ENCODE results near the gene HSPBP1.

HSPBP1 gene

DNA sequence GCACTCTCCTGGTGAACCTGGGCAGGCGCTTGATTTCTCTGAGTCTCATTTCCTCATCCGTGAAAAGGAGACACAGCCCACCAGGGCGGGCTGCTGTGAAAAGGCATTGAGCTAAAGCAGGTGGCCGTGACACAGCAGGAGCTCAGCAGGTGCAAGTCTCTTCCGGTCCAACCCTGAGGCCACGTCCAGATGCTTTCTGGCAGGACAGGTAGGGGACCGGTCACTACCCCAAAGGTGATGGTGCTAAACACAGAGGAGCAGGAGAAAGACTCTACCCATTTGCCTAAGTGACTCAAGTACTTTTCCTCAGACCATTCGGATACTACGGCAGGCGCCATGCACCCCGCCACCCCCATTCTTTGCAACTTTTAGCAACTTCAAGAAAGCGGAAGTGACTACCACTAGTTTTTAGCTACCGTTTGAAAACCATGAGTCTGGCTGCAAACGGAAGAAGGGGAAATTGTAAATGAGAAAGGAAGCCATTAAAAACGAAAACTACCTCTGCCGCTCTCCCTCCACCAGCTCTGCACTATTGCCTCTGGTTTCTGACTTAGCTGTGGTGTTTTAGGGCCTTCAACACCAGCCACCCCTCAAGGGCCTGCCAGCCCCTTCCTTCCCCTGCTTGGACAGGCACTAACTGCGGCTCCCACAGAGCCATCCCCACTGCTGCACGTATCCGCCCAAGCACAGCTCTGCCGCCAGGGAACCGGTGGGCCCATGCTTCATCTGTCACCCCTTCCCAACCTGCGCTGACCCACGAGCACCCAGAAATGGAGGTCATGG, 25.9 kb downstream of the HSPBP1 start:
- DNase-seq: peak; percentile 67

DNA sequence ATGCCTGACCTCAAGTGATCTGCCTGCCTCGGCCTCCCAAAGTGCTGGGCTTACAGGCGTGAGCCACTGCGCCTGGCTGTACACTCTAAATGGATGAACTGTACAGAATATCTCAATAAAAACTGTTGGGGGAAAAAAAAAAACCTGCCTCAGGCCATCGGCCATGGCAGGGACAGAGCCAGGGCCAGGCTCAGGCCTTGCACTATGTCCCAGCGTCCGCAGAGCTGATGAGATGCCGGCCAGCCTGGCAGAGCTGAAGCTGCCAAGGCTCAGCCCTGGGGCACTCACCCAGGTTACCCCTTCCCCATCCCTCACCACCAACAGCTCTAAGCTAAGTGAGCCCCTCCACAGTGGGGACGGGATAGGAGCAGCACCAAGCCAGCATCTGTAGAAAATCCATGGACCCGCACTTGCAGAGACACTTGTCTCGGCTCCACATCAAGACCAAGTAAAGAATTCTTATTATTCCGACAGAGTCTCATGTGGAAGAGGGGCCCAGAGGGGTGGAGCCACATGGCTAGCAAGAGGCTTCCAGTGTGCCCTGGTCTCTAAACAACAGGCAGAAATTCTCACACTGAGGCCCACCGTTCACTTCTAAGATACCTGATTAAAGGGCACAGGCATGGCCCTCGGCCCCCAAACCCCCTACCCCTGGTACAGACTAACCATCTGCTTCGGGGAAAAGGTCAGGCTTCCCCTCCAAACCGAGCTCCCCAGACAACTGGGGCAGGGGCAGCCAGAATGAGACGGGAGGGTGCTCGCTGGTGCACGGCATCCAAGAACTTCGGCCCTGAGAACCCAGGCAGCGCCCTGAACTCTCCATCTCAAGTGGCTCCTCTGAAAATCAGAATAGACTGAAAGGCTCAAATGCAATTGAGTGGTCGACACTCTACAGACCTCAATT, 26.9 kb downstream of the HSPBP1 start:
- no peak for DNase-seq

DNA sequence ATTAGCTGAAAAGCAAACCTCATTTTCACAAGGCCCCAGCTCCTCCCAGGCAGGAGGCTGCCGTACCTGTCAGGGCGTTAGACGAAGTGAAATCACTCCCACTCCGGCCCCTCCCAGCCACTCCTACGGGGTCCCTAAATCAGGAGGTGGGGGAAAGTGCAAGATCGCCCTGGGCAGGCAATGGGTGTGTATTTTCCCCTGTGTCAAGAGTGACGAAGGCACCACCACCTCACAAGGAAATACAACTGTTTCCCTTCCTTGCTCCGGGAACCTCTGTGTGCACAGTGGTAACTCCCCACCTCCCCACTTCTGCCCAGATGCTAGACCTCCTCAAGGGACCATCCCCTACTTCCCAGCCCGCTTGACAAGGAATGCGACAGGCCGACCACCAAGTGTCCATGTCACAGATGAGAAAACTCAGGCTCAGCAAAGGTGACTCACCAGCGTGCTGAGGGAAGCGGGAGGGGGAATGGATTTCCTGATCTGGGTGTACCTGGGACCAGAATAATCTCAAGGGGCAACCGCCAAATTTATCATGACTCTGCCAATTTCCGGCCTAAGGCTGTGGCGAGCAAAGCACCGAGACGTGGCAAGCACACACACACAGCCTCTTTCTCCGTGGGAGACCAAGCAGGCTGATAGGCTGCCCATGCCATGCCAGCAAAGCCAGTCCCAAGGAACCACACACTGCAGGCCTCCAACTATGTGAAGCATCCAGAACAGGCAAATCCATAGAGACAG, 28.4 kb downstream of the HSPBP1 start:
- DNase-seq: peak; percentile 65

DNA sequence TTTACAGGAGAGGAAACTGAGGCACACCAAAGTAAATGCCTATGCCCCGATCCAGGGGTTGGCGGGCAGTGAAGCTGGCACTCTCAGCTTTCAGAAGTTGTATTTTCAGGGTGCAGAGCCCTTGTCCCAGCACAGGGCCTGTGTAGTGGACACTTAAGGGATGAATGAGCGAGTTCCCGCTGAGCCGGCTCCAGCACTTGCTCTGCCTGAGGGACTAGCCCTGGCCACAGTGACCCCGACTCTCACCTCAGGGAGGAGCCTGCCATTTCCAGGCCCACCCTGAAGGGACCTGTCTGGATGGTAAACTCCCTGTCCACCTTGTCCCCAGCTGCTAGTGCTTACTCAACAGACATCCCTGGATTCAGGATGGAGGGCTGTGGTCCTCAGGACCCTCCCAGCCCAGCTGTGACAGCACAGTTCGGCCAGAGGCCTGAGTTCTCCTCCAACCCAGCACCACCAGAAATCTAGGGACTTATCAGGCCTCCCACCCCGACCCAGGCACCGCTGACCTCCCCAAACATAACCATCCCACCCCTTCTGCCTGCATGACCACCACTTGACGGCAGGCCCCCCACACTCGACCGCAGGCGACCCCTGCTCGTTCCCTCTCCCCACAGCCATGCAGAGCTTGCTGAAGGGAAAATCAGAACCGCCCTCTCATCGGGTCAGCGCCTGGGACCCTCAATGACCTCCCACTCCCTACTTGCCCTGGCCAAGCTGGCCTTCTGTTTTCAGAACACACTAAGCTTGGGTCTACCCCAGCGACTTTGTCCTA, 29.5 kb downstream of the HSPBP1 start:
- DNase-seq: no peak

DNA sequence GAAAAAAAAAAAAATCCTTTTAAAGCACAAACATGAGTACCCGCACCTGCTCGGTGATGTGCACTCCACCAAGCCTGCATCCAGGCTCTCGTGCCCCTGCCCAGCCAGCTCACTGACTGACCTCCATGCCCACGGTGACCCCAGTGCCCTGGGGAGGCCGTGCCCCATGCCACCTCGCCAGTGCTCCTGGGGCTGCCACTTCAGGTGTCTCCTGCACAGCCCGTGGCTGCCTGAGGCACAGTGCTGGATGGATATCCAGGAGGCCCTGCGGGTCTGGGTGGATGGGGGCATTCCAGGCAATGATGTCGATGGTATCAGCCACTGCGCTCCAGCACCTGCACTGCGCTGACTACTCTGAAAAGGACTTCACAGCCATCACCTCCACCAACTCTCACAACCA, 30.1 kb downstream of the HSPBP1 start:
- no peak for DNase-seq

DNA sequence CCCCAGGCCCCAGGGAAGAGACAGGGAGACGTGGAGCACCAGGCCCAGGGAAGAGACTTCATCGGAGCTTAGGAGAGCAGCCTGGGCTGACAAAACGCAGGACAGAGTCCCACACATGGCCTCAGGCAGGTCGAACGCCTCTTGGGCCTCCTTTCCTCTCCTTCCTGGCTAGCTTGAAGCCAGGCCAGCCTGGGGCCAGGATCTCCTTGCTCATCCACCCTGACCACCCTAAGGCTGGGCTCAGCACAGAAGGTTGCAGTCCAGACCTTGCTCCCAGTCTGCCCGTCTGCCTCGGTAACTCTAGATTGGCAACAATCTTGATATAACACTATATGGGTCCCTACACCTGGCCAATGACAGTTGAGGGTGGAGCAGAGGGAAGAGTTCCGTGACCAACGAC, 31.2 kb downstream of the HSPBP1 start:
- no peak for DNase-seq

DNA sequence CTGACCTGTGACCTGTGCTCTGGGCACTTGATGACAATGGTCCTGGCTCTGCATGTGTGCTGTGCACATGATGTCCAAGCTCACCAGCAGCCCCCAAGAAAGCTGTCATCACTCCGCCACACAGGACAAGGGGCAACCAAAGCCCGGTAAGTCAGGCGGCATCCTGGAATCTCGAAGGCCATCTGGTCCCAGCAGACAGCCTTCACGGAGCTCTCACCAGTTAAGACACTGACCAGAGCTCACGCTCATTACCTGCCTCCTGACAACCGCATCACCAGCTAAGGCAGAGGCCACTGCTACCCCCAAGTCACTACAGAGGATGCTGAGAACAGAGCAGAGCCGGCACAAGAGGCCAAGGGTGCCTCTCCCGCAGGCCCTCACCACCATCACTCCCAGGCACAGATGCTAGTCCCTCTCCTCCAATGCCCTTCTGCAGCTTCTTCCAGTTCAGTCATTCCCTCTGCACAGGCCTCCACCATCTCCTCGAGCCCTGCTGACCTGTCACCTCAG, 31.7 kb downstream of the HSPBP1 start:
- DNase-seq: no peak

DNA sequence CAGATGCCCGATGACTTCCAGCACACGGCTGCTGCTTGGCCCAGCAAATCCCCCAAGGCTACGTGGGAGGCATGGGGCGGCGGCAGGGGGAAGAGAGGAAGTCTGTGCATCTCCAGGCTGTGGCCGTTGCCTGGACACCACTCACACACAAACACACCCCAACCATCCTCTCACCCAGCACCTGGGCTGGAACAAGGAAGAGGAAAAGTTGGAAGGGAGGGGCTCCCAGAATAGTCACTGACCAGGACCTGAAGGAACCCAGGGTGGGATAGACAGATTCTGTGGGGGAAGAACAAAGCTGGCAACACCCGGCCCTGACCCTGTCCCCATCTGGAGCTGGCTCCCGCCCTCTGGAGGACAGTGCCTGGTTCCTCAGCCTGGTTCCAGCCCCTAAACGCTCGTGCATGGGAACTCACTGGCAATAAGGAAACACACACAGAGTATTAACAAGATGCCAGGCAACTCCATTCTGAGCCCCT, 32.2 kb downstream of the HSPBP1 start:
- DNase-seq: no peak

DNA sequence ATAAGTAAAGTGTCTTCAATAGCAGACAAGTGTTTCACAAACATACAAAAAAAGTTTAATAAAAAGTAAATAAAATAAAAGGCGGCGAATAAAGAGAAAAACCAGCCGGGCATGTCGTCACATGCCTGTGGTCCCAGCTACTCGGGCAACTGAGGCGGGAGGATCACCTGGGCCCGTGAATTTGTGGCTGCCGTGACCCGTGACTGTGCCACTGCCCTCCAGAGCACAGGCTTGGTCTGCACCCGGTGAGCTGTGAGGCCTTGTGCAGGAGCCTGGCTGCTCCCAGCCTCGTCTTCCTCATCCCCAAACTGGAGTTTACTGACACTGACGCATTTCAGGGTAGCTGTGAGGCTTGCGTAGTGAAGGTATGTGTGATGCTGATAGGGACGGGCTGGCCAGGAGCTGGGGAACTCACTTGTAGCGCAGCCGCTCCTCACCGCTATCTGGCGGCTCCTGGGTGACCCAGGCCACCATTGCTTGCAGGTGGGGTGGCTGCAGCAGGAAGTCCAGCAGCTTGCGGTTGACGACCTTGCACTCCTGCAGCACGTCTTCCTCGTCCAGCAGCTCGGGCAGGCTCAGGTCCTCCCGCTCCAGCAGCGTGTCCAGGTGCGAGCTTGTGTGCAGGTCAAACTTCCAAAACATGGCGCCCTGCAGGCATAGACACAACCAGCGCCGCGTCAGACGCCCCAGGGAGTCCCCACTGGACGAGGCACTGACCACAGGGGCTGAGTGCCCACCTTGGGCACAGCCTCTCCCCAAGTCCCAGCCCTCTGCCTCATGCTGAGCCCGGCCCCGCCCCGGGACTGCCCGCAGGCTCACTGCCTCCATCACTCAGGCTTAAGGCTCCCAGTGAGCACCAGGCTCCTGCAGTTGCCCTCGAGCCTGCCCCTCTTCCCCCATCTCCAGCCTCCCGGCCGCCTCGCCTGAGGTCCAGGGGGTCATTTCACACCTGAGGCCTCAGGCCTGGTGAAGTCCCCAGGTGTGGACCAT, 33.2 kb downstream of the HSPBP1 start:
- no peak for DNase-seq

DNA sequence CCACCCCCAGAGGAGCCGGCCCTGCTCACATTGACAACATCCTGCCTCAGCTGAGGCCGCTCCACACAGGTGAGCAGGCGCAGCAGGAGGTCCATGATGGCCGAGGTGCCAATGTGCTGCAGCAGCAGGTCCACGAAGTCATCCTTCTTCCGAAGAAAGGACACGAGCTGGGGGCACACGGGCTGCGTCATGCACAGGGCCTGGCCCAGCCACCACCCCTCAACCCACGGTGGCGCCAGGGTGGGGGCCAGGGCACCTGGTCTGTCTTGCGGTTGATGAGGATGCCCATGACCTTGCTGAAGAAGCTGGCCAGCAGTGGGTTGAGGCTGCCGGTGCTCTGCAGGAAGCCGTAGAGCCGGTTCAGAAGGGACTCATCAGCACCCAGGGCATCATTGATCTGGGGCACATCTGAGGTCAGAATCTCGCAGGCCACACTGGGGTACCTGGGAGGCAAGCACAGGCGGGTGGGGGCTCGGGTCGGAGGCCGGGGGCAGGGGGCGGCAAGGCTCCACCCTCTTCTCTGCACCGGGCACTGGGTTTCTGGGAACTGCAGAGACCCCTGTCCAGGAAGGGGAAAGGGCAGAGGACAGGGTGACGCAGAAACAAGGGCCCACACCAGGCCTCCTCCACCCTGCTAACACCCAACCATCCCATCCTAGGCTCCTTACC, 34.5 kb downstream of the HSPBP1 start:
- DNase-seq: no peak

DNA sequence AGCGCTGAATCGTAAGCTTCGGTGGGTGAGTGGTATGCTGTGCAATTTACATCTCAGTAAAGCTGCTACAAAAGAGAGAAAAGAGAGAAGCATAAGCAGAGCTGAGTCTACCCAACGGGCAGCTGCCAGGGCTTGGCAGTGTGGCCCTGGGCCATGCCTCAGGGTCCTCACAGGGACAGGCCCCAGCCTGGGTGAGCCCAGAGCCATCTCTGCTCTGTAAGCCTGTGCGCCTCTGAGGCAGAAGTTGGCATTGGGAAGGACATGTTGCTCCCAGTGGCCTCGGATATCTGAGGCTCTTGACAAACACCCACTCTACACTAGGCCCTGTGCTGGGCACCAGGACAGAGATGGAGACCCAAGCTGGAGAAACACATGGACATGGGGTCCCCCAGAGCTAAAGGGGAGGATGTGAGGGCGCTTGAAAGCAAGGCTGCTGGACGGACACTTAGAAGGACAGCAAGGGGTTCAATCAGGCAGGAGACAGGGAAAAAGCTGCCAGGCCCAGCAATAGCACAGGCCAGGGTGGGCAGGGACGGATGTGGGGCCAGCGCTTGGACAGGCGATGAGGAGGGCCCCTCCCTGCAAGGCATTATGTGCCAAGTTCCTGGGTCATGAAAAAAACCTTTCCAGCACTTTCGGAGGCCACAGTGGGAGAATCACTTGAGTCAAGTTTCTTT, 35.8 kb downstream of the HSPBP1 start:
- DNase-seq: no peak

DNA sequence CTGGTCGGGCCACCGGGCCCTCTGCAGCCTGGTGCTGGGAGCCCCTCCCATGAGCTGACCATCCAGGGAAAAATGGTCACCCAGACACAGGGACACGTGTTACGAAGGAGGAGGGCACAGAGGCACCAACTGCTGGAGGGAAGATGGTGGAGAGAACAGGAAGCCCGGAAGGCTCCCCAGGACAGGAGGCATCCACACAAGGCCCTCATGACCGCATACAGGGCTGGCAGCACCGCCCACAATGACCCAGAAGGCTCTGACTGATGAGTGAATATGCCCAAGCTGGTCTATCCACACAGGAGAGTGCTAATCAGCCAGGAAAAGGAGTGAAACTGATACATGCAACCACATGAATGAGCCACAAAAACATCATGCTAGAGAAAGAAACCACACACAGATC, 37.4 kb downstream of the HSPBP1 start:
- DNase-seq: no peak

DNA sequence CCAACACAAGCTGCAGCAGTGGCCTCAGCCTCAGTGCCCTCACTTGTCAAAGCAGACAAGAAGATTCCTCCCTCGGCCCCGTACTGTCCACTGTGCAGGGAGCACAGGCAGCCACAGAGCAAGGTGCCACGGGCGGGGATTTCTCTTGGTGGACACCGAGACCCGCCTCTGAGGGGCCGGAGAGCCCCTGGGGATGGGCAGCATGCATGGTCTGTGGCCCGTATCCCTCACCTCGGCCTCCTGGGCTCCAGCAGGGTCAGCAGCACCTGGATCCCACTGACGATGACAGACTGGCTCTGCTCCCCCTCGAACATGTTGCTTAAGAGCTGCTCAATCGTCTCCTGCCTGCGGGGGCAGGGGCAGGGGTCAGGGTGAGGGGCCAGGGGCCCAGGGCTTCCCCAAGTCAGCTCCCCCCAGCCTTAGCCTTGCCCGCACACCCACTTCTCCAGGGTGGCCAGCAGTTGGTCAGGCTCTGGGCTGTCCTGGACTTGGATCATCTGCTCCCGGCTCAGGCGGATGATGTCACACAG, 37.9 kb downstream of the HSPBP1 start:
- DNase-seq: no peak

DNA sequence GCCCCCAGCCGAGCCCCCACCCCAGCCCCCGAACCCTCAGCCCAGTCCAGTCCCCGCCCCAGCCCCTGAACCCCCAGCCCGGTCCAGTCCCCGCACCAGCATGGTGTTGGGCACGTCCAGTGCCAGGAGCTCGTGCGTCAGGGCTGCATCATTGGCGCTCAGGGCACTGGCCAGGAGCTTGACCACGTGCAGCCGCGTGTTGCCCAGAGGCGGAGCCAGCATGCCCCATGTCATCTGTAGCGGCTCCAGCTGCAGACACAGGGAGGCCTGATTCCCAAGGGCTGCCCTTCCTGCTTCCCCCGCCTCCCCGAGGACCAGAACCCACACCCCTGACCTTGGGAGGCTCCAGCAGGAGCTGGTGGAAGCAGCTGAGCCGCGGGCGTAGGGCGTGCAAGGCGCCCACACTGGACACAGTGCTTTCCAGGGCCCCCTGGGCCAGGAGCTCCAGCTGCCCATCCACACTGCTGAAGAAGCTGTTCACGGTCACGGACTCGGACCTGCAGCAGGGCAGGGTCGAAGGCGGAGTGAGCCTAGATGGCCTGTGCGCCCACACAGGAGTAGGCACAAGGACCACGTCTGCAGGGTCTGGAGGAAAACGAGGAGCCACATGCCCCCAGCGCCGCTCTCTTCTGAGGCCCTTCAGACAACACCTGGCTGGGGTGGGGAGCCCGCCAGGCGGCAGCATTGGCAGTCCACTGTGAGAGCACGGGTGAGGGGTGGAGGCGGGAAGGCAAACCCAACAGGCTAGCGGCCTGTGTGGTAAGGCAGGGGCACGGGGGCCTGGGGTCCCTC, 38.6 kb downstream of the HSPBP1 start:
- no peak for DNase-seq

DNA sequence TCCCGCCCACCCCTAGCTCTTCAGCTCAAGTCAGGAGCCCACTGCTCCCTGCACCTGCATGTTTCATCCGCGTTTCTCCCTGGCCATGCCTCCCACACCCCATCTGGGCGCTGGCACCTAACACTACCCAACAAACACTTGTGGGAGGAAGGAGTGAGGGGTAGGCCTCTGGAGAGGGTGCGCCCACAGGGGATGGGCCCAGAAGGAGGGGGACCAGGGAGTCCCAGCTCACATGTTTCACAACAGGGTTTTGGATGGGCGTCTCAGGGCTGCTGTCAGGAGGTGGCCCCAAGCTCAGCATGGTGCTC, 39.2 kb downstream of the HSPBP1 start:
- DNase-seq: no peak

DNA sequence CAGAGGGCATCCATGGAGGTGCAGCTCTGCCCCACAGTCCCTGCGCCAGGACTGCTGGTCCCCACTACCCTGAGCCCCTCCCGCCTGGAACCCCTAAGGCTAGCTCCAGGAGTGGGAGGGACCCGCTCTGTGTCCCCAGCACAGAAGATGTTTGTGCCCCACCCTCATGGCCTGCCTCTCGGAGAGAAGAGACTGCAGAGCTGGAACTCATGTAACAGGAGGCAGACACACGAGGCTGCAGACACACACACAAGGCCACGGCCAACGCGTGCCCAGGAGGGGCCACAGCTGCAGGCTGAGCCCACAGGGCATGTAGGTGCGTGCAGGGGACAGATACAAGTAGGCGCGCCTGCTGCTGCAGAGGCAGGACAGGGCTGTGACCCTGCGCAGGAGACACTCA, 40.9 kb downstream of the HSPBP1 start:
- no peak for DNase-seq

DNA sequence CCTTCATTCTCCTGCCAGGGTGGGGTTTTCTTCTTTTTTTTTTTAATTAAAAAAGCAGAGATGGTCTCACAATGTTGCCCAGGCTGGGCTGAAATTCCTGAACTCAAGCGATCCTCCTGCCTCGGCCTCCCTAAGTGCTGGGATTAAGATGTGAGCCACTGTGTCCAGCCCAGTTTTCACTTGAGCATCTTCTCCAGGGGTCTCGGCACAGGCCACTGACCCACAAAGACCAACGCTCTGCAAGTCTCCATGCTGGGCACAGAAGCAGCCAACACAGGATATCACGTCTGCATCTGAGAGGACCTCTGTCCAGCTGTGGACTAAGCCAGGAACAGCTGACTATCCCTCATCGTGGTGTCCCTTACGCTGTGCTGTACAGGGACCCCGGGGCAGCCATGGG, 41.9 kb downstream of the HSPBP1 start:
- no peak for DNase-seq

DNA sequence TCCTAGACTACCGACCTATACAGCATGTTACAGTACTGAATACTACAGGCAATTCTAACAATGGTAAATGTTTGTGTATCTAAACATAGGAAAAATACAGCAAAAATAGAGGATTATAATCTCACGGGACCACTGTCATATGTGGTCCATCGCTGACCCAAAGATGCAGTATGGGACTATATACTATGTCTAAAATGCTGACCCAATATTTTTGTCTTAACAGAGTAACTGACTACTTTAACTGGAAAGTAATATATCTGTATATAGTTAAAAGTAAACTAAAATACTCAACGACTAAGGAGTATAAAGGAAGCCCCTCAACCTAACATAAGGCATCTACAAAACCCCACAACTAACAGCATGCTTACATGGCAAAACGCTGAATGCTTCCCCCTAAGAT, 46.9 kb downstream of the HSPBP1 start:
- DNase-seq: no peak

DNA sequence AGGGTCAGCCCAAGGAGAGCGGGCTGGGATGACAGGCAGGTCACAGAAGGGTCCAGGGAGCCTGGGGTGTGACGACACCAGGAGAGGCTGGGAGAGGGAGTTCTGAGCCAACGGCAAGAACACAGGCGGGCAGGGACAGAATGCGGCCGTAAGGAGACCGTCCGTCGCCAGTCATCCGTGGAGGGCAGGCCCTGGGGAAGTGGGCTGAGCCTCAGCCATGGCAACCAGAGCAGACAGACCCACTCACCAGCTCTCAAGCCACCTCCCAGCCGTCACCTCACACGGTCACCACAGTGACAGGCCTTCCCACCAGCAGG, 47.7 kb downstream of the HSPBP1 start:
- no peak for DNase-seq
